RPMI7951 (cell line): ENCODE measurements around the gene CD164. TPM values are rescaled to one million over a fixed set of nuclear protein-coding genes. Genes with fewer than 3 reads are reported as not detected.
A peak's percentile ranks its signal among the peaks of the same experiment; 100 is the strongest.
"Not testable (repeated sequence)": the region's sequence is repeated elsewhere in the genome, so short reads cannot be mapped to it uniquely, and the experiment has no call there.

Experiments used
- DNase-seq: peaks from one replicate; pipeline ENCODE4 v3.0.0-alpha.2; 2012; ENCODE audit warnings: low read depth
- total RNA-seq: library from RNA; depleted of rRNA; stranded (reverse); fragments of >200 nt; shearing (Covaris generic); gene quantifications from 2 replicates; pipeline ENCODE4 v1.2.3, GENCODE V29; 2014

Gene CD164
- total RNA-seq, 1 experiment from 2014 or later = 382 TPM

GRCh38 chr6:109374326-109374892 lies 7.9 kb downstream of the CD164 start:
- no peak for DNase-seq

- DNase-seq = no peak
Observed at GRCh38 chr6:109373762-109374161, 8.5 kb downstream of the CD164 start.

GRCh38 chr6:109373331-109373730 lies 8.9 kb downstream of the CD164 start:
- no peak for DNase-seq

GRCh38 chr6:109372130-109372529 lies 10.1 kb downstream of the CD164 start:
- DNase-seq = no peak

- DNase-seq = no peak
Observed at GRCh38 chr6:109370792-109371191, 11.5 kb downstream of the CD164 start.

GRCh38 chr6:109370336-109370735 lies 11.9 kb downstream of the CD164 start:
- no peak for DNase-seq

- DNase-seq = no peak
Observed at GRCh38 chr6:109369728-109370127, 12.5 kb downstream of the CD164 start.

GRCh38 chr6:109364382-109365078 lies 17.7 kb downstream of the CD164 start:
- not testable (repeated sequence) for DNase-seq

- no peak for DNase-seq
Observed at GRCh38 chr6:109363753-109364152, 18.5 kb downstream of the CD164 start.

GRCh38 chr6:109362102-109362884 lies 20.0 kb downstream of the CD164 start:
- no peak for DNase-seq

GRCh38 chr6:109360791-109361190 lies 21.5 kb downstream of the CD164 start:
- no peak for DNase-seq

GRCh38 chr6:109360281-109360680 lies 22.0 kb downstream of the CD164 start:
- no peak for DNase-seq

GRCh38 chr6:109359248-109359647 lies 23.0 kb downstream of the CD164 start:
- no peak for DNase-seq

GRCh38 chr6:109358204-109358603 lies 24.1 kb downstream of the CD164 start:
- no peak for DNase-seq

- no peak for DNase-seq
Observed at GRCh38 chr6:109356237-109356636, 26.0 kb downstream of the CD164 start.

- DNase-seq = peak; percentile 53
Observed at GRCh38 chr6:109351231-109352130, 30.8 kb downstream of the CD164 start.

- DNase-seq = peak; percentile 34
Observed at GRCh38 chr6:109349419-109349987, 32.8 kb downstream of the CD164 start.

- DNase-seq = no peak
Observed at GRCh38 chr6:109348226-109348625, 34.0 kb downstream of the CD164 start.

- no peak for DNase-seq
Observed at GRCh38 chr6:109347779-109348178, 34.5 kb downstream of the CD164 start.

GRCh38 chr6:109345986-109346385 lies 36.3 kb downstream of the CD164 start:
- DNase-seq = no peak

- no peak for DNase-seq
Observed at GRCh38 chr6:109344226-109344625, 38.0 kb downstream of the CD164 start.

- no peak for DNase-seq
Observed at GRCh38 chr6:109343518-109343917, 38.7 kb downstream of the CD164 start.
